ENCODE measurements around the gene ERVV-1. TPM values are rescaled to one million over a fixed set of nuclear protein-coding genes. Genes with fewer than 3 reads are reported as not detected.

ERVV-1 gene
- total RNA-seq, 1 donor from 2014 or later = not detected

GRCh38 chr19:53057904-53058580, 44.3 kb downstream of the ERVV-1 start:
- H3K36me3 ChIP-seq = no peaks in the 10 kb centered on the region
- no peak overlapping the region for H3K27ac ChIP-seq
- intact Hi-C loops (cut with DNase I) = no loop called here
- TF ChIP-seq CTCF (IDR thresholded peaks at IDR 0.05) = no peak
- TF ChIP-seq POLR2A (IDR thresholded peaks at IDR 0.05) = no peak
- TF ChIP-seq POLR2AphosphoS5 (IDR thresholded peaks at IDR 0.05; ENCODE audit: insufficient read depth in 1 of 2, low read depth in 1 of 2) = no peak
- H3K9me3 ChIP-seq = peaks cover 4% of the 10 kb centered on the region
- no peaks in the 10 kb centered on the region for H3K27me3 ChIP-seq
- no peak for DNase-seq (ENCODE audit: extremely low spot score in 2 of 2)
- peak overlapping the region; percentile 2 to 14 for H3K4me3 ChIP-seq
- H3K4me1 ChIP-seq = no peaks in the 10 kb centered on the region

Other genes with a start within 250 kb of the ERVV-1 start
- 13.0 TPM for gene ZNF600, start 227.1 kb upstream of the ERVV-1 start, total RNA-seq
- 10.3 TPM for gene ZNF28, start 192.3 kb upstream of the ERVV-1 start, total RNA-seq
- gene ZNF468, start 156.3 kb upstream of the ERVV-1 start, total RNA-seq = 21.6 TPM
- 6.4 TPM for gene ZNF320, start 116.3 kb upstream of the ERVV-1 start, total RNA-seq
- 3.7 TPM for gene ZNF888, start 90.5 kb upstream of the ERVV-1 start, total RNA-seq
- gene ZNF816, start 51.0 kb upstream of the ERVV-1 start, total RNA-seq = 9.6 TPM
- gene ERVV-2, start 30.8 kb downstream of the ERVV-1 start, total RNA-seq = not detected
- gene ZNF160, start 89.5 kb downstream of the ERVV-1 start, total RNA-seq = 41.7 TPM
- gene ZNF415, start 119.0 kb downstream of the ERVV-1 start, total RNA-seq = 6.6 TPM
- 11.8 TPM for gene ZNF347, start 145.1 kb downstream of the ERVV-1 start, total RNA-seq
- gene ZNF665, start 179.4 kb downstream of the ERVV-1 start, total RNA-seq = 1.5 TPM
- 5.9 TPM for gene ZNF677, start 241.0 kb downstream of the ERVV-1 start, total RNA-seq
- not detected for gene VN1R2, start 244.4 kb downstream of the ERVV-1 start, total RNA-seq